HG03095 (cell line): Measurements from ENCODE around the gene TMEM72.

Experiments used
- ATAC-seq: cut with Tn5 transposase; IDR thresholded peaks from one replicate; pipeline ENCODE4 v1.9.1; 2021; ENCODE audit warnings: moderate library complexity; ENCODE audit not compliant: unreplicated experiment

The TMEM72 gene

DNA sequence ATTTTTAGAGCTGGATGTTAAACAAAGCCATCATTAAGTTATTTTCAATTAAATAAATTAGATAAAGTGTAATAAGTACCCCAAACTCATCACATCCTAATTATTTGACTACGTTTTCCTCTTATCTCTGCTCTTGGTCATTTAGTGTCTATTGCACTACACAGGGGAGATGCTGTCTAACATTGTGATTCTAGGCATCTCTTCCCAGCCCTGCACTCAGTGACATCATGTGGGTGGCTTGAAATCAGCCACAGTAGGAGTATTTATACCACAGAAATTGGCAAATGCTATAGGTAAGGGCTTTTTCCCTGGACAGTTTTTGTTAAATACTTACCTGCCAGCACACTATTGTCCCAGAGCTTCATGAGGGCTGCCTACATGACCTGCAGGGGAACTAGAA is 21.3 kb upstream of the TMEM72 start:
- ATAC-seq: no peak

DNA sequence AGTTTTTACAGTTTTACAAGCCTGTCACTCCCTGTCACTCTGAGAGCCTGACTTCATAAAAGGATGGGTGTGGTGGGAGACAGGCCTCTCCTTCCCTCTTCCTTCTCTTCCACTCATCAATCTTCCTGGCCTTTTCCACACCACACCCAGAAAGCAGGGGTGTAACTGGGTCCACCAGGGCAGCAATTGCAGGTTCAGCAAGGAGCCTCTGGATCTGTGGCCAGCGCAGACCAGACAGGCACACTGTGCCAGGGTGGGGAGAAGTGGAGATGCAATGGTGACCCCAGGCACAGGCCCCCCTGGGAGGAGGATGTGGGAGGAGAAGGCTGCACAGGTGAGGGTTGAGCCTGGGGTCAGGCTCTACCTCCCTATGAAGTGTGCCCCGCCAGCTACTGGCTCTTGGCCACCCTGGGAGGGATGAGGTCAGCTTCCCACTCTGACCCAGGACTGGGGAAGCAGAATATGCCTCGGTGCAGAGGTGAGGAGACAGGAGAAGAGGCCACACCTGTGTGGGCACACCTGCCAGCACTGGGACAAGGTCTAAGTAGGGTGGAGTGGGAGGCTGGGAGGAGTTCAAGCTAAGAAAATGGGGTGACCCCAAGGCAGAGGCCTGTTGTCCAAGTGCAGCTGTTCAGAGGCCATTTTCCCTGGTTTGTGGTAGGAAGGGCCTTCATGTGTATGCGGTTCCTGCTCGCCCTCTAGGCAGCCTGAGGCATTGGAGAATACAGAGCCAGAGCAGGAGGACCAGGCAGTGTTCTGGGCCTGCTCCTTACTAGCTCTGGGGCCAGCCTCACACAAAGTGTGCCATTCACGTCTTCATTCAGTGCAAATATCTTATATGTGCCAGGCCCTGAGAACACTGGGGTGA is 20.2 kb upstream of the TMEM72 start:
- no peak for ATAC-seq

DNA sequence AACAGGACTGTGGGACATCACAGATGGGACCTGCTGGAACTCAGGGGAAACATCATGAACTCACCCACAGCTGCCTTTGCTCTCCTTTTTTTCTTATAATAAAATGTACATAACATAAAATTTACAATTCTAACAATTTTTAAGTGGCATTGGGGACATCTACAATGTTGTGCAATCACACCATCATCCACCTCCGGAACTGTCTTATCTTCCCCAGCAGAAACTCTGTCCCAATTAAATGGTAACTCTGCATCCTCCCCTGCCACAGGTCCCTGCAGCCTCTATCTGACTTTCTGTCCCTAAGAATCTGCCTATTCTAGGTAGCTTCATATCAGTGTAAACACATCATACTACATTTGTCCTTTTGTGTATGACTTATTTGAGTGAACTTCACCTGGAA is 19.4 kb upstream of the TMEM72 start:
- no peak for ATAC-seq

DNA sequence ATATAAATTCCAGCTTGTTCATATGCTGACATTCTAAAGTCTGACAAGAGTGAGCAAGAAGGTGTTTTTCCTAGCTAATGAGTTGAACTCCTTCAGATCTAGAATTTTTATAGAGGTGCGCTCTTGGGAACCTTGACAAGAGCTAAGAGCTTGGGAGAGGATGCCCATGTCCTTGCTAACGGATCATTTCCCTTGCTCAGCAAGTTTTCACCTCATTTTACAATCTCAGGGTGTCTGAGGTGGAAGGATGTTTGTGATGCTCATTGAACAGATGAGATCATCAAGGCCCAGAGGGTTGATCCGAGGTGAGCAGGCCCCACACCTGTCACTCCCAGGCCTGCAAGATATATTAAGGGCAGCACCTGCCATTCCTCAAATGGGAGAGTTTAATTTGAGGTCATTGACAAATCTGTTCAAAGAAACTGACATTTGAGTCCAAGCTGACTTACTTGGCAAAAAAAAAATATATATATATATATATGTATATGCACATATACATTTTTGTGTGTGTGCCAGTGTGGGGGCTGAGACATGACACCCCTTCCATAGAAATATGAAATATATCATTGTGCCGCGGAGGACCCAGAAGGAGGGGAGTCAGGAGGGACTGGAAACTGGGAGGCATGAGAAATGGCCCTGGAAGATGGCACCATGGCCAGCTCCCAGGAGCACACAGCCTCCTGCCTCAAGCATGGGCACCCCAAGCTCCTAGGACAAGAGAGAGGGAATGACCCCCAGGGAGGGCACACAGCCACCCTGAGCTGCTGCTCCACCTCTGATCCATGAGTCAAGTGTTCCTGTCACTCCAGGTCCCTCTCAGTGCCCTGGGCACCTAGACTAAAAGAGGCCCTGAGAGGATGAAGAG is 17.3 kb upstream of the TMEM72 start:
- ATAC-seq: no peak

DNA sequence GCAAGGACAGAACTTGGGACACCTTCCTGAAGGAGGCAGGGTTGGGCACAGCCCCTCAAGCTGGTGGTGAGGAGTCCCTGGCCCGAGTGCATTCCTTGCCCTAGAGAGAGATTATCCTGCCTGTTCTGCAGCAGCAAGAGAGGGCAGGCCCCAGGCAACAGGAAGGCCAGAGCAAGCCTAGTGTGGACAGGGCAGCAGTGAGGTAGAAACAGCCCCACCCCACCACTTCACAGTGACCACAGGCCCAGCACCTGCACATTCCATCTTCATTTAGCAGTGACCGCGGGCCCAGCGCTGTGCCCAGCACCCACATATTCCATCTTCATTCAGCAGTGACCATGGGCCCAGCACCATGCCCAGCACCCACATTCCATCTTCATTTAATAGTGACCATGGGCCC is 16.4 kb upstream of the TMEM72 start:
- no peak for ATAC-seq

DNA sequence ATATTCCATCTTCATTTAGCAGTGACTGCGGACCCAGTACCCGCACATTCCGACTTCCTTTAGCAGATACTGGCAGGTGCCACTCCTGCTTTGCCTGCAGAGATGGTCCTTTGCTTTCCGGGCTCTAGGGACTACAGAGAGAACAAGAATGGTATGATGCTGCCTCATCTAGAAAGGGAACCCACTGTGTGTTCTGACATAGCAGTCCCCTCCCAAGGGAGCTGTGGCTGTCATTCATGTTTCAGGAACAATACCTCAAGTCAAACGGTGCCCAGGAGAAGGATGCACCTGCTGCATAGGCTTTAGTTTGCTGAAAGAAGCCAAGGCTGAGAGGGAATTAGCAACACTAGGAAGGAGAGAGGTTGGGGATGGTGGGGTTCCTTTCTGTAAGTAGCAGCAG is 15.9 kb upstream of the TMEM72 start:
- no peak for ATAC-seq

DNA sequence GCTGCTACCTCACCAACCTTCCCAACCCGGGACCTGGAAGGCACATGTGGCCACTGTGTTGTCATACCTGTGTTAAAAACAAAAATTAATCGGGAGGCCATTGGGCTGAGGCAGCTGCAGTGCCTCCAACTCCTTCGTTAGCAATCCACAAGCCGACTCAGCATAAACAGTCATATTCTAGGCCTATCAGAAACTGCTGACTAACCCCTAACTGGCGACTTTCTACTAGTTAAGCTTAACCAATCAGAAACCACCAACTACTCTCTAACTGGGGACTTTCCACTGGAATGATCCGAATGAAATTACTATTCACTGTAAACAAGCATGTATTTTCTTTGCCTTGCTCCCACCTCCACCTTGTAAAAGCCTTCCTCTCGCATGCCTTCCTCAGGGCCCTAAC is 14.1 kb upstream of the TMEM72 start:
- ATAC-seq: no peak

DNA sequence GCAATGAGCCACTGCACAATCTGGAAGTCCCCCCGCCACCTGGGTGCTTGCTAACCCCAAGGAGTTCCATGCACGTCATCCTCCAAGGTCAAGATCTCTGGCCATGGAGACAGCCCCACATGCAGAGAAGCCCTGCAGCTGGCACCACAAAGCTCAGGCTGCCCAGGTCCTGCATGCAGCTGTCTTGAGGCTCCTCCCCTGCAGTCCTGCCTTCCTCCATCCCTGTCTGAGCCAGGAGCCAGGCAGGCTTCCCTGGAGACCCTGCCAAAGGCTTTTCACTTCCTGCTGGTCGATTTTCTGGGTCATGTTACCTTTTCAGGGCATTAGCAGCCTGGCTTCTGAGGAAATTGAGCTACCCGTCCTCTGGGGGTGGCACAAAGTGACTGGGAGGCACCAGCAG is 12.5 kb upstream of the TMEM72 start:
- no peak for ATAC-seq

DNA sequence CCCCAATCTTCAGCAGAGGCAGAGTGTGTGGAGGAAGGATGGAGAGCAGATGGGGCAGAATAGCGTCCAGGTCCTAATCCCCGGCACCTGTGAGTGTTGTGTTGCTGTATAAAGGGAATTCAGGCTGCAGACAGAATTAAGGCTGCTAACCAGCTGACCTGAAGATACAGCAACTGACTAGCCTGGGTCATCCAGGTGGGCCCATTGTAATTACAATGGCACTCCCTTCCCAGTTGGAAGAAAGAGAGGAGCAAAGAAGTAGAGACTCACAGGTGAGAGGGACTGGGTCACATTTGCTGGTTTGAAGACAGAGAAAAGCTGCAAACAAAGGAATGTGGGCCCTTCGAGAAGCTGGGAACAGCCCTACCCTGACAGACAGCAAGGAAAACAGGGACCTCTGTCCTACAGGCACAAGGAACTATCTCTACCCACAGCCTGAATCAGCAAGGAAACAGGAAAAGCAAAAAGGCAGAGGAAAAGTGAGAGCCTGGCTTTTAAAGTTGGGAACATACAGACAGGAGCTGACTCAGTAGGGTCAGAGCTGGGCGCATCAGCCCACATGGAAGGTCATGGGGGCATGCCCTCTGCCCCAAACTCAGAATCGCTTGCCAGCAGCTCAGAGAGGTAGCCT is 11.6 kb upstream of the TMEM72 start:
- ATAC-seq: no peak

DNA sequence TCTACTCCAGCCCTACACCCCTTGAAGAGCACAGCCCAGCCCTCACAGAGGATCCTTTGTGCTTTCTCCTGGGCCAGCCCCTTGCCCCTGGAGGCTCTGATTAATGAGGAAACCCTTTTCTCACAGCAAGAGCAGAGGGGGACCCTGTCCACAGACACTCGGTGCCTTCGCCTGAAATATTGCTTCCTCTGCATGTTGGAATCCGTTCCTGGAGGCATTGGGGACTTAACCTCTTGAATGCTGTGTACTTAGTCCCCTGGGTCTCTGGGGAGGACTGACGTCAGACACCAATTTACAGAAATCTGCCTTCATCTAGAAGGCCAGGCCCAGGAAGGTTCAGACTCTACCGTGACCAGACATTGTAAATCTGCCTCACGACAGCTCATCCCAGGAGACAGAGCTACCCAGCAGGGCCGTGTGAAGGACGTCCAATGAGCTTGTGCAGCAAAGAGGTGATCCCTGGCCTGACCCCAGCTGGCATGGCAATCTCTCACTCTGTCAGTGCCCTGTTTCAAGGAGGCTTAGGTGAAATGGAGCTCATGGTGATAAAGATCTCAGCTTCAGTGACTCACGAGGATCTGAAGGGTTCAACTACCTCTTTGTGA is 8.1 kb upstream of the TMEM72 start:
- no peak for ATAC-seq

DNA sequence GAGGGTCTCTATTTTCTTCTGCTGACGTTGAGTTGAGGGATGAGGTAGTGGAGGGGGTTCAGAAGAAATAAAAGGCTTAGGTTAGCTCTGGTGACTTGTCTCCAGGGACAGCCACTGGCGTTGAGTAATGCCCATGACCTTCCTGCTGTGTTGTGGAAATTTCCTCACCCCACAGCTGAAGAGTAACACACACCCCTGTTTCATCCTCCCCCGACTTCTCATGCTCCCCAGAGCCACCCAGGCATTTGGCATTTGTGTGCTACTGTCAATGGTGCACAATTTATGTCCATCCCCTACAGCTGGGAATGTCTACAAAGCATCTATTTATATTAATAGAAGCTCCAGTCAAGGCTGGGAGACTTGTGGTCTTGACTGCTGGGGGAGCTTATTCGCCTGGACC is 4.7 kb upstream of the TMEM72 start:
- ATAC-seq: no peak

DNA sequence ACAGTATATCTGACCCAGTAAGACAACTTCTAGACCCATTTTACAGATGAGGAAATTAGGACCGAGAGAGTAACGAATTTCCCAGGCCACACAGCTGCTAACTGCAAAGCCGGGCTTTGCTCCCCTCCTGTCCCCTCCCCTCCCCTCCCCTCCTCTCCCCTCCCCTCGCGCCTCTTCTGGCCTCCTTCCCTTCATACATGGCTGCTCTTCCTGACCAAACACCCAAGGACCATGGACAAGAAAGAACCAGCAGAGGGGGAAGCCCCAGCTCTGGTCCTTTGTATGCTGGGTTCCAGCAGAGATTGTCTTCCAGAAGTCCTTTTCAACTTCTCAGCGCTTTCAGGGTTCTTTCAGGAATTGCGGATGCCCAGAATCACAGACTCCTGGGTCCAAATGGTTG is 3.6 kb upstream of the TMEM72 start:
- no peak for ATAC-seq

DNA sequence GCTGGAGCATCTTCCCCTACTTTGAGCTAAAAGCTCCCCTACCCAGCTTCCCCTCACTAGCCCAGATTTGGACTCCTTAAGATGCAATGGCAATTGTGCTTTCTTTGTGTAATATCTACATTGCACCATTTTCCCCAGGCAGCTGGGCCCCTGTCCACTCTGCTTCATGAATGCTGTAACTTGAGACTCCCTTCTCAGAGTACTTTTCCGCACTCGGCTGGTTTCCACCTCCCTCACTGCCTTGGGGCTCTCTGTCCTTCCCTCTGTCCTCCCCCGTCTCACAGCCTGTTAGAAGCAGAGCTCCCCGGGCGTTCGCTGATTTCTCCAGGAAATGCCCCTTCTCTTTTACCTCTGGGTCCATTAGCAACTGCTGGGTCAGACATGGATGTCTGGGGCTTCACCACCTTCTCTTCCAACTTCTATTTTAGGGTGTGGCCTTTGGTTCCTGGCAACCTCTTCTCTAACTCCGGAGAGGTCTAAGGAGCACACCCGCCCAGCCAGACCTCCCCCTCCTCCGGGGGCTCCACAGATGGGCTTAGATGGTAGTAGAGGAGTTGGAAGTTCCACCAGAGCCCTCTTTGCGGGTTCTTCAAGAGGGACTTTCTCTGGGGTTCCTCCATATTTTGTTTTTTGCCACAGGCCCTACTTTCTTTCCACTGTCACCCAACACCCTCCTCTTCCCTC is 2.9 kb upstream of the TMEM72 start:
- no peak for ATAC-seq

DNA sequence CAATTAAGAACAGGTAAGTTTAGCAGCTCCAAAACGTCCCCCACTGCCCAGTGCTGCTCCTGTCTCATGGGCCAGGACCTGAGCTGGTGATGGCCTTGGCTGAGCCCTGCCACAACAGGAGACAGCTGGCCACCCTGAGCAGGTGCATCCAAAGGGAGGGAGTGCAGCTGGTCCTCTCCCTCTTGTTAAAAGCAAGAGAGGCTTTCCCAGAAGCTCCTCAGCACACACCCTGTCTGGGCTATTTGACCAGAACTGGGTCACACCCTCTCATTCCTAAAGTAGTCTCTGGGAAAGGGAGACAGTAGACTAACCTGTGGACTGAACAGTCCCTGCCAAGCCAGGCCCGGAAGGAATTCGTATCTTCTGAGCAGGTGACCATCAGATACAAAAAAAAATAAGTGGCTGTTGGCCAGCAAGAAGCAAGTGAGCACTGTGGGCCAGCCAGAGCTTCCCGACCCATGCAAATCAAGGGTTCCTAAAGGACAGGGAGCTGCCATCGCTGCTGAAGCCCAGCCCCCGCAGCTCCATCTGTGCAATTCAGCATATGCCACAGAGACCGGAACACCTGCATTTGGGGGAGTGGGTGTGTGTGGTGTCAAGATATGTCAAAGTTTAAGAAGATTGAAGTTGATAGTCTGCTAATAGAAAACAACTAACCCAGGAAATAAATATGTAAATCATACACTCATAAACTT is 2.1 kb upstream of the TMEM72 start:
- ATAC-seq: no peak

DNA sequence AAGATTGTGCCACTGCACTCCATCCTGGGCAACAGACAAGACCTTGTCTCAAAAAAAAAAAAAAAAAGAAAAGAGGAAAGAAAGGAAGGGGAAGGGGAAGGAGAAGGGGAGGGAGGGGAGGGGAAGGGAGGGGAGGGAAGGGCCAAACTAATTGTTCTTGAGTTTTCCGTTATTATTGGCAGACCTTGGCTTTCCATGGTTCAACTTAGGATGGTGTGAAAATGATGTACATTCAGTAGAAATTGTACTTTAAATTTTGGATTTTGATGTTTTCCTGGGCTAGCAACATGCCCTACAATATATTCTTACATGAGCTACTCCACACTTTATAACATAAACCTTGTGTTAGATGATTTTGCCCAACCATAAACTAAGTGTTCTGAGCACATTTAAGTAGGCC is 1.2 kb upstream of the TMEM72 start:
- ATAC-seq: no peak

DNA sequence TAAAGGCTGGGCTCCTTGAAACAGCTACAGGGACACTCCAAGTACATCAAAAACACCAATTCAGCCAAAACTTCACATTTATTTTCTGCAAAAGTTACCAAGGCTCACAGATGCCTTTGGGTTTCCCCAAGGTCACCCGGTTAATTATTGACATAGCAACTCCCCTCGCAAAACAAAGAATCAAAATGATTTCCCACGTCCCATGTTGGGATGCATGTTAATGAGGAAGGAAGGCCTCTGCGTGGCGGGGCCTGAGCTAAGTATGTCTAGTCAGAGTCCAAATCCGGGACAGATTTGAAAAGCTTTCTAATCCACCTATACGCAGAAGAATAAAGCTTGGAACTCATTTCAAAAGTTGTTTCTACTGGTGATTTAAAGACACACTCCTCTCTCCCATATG is 535 bp upstream of the TMEM72 start:
- ATAC-seq: no peak

DNA sequence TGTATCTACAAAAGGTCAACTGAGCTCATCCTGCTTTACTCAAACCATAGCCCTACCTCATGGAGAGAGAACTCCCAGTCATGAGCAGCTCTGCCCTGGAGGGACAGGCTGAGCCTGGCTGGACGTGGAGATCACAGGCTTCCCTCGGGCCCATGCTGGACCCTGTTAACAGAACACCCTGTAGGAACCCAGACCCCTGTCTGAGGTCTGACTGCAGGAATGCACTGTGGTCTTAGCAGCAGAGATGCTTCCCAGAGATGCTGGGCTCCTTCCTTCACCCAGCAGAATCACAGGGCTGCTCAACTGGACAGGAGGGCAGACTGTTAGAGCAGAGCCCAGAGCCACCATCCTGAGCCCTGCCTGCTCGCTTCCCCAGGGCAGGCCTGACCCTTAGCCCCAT is 814 bp downstream of the TMEM72 start:
- no peak for ATAC-seq

DNA sequence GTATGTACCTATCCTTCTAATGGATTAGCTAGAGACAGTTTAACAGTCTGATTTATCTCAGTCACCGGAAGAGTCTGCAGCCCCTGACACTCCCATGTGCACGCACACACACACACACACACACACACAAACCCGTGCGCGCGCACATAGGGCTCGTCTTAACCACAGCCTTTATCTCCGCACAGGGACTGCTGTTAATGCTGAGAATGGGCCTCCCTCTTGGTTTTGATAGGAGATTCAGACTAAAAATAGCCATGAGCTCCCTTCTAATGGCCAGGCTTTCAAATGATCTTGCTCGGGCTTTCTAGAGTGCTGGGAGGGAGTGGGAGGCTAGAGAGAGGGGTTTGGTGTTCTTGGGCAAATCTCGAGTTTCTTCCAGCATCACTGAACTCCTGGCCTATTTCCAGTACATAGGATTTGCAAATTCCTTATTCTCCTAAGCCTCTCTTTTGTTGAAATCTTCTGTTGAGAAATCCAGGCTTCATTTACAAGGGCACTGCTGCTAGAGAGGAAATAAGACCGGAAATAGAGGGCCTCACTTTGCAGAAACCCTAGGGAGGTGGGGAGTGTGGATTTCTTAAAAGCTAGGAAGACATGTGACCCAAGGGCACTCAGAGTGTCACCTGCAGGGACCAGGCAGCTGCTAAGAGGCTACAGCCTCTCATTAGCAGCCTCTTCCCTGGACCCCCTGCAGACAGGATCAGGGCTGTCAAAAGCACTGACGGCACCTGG is 2.4 kb downstream of the TMEM72 start:
- ATAC-seq: no peak

DNA sequence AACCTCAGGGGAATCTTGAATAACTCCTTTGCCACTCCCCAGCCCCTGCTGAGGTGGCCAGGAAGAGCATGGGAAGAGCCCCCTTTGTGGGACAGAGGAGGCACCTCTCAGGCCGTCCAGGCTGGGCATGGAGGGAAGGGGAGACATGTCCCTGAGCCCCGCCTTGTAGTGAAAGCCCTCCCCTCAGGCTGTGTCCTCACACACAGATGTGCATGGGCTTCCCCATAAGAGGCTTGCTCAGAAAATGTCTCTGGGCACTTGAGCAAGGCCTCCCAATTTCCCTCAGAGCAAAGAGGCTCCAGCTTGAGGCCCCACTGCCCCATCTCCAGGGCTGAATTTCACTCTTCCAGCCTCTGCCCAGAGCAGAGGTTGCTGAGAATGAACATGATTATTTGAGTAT is 3.8 kb downstream of the TMEM72 start:
- no peak for ATAC-seq

DNA sequence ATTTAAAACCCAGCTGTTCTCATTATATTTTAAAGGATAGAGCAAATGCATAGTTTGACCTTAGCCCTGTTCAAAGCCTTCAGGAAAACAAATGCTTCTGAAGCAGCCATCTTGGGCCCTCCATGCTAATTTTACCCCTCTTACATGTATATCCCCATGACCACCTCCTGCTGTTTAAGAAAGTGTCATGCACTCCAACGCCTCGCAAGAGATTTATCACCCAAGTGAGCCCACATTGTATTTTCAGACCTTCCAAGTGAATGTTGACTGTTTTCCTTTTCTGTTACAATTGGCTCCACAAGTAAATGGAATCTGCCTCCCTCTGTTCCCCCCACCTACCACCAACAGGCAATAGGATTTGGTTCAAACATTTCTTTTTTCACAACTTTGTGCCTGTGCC is 5.3 kb downstream of the TMEM72 start:
- ATAC-seq: no peak
